ENCODE results near the gene SELPLG.

The SELPLG gene

GRCh38 chr12:108653922-108654321, 20.2 kb upstream of the SELPLG start:
- TF ChIP-seq REST (IDR thresholded peaks at IDR 0.05; ENCODE audit: insufficient read depth in 1 of 2, low read depth in 2 of 2, low read length in 2 of 2) (no peak), FOXP2 (optimal IDR thresholded peaks at IDR 0.05; ENCODE audit: borderline replicate concordance, extremely low read depth, extremely low read length, insufficient read depth) (no peak), SIN3A (IDR thresholded peaks at IDR 0.05; ENCODE audit: borderline replicate concordance, insufficient read depth, low read length) (no peak), POLR2AphosphoS5 (IDR thresholded peaks at IDR 0.05; ENCODE audit: low read depth, low read length) (no peak), TAF1 (IDR thresholded peaks at IDR 0.05; ENCODE audit: borderline replicate concordance, insufficient read depth, low read length) (no peak)

DNA sequence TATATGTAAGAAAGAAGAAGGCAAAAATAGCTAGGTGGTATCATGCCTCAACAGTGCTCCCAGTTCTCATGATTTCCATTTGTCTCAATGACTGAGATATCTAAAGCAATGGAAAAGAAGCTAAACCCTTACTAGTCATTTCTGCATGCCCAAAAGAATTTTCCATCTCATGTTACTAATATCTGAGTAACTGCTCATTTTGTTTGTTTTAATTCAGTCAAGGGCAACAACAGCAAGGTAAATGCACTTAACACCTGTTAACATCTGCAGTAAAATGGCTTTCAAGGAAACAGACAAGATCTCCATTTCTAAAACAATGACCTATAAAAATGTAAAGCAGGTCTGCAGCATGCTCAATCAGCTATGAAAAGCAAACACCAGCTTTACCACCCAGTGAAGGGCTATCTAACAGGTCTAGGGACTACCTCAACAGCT, 19.4 kb upstream of the SELPLG start:
- no peak for TF ChIP-seq TAF1 (IDR thresholded peaks at IDR 0.05; ENCODE audit: borderline replicate concordance, insufficient read depth, low read length)
- TF ChIP-seq REST (IDR thresholded peaks at IDR 0.05; ENCODE audit: insufficient read depth in 1 of 2, low read depth in 2 of 2, low read length in 2 of 2) = no peak
- TF ChIP-seq SIN3A (IDR thresholded peaks at IDR 0.05; ENCODE audit: borderline replicate concordance, insufficient read depth, low read length) = no peak
- TF ChIP-seq FOXP2 (optimal IDR thresholded peaks at IDR 0.05; ENCODE audit: borderline replicate concordance, extremely low read depth, extremely low read length, insufficient read depth) = no peak
- no peak for TF ChIP-seq POLR2AphosphoS5 (IDR thresholded peaks at IDR 0.05; ENCODE audit: low read depth, low read length)

GRCh38 chr12:108650083-108650482, 16.4 kb upstream of the SELPLG start:
- no peak for TF ChIP-seq FOXP2 (optimal IDR thresholded peaks at IDR 0.05; ENCODE audit: borderline replicate concordance, extremely low read depth, extremely low read length, insufficient read depth)
- TF ChIP-seq POLR2AphosphoS5 (IDR thresholded peaks at IDR 0.05; ENCODE audit: low read depth, low read length) = no peak
- no peak for TF ChIP-seq SIN3A (IDR thresholded peaks at IDR 0.05; ENCODE audit: borderline replicate concordance, insufficient read depth, low read length)
- no peak for TF ChIP-seq TAF1 (IDR thresholded peaks at IDR 0.05; ENCODE audit: borderline replicate concordance, insufficient read depth, low read length)
- TF ChIP-seq REST (IDR thresholded peaks at IDR 0.05; ENCODE audit: insufficient read depth in 1 of 2, low read depth in 2 of 2, low read length in 2 of 2) = no peak

GRCh38 chr12:108649669-108650068, 16.0 kb upstream of the SELPLG start:
- TF ChIP-seq POLR2AphosphoS5 (IDR thresholded peaks at IDR 0.05; ENCODE audit: low read depth, low read length) (no peak), TAF1 (IDR thresholded peaks at IDR 0.05; ENCODE audit: borderline replicate concordance, insufficient read depth, low read length) (no peak), REST (IDR thresholded peaks at IDR 0.05; ENCODE audit: insufficient read depth in 1 of 2, low read depth in 2 of 2, low read length in 2 of 2) (no peak), SIN3A (IDR thresholded peaks at IDR 0.05; ENCODE audit: borderline replicate concordance, insufficient read depth, low read length) (no peak), FOXP2 (optimal IDR thresholded peaks at IDR 0.05; ENCODE audit: borderline replicate concordance, extremely low read depth, extremely low read length, insufficient read depth) (no peak)

DNA sequence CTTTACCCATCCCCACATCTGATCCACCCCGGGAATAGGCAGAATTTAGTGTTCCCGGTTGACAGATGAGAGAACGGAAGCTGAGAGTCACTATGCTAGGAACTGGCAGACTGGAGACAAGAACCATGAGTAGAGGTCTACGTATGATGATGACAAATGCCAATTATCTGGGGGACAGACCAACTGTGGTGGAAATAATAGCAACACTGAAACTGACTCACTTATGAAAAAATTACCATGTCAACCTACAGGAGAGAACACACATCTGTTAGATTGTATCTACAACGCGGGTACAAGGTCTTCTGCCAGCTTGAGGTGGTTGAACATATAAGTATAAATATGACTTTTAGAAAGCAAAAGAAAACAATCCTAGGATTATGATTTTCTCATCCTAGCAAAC, 15.4 kb upstream of the SELPLG start:
- no peak for TF ChIP-seq TAF1 (IDR thresholded peaks at IDR 0.05; ENCODE audit: borderline replicate concordance, insufficient read depth, low read length)
- no peak for TF ChIP-seq REST (IDR thresholded peaks at IDR 0.05; ENCODE audit: insufficient read depth in 1 of 2, low read depth in 2 of 2, low read length in 2 of 2)
- no peak for TF ChIP-seq SIN3A (IDR thresholded peaks at IDR 0.05; ENCODE audit: borderline replicate concordance, insufficient read depth, low read length)
- TF ChIP-seq FOXP2 (optimal IDR thresholded peaks at IDR 0.05; ENCODE audit: borderline replicate concordance, extremely low read depth, extremely low read length, insufficient read depth) = no peak
- no peak for TF ChIP-seq POLR2AphosphoS5 (IDR thresholded peaks at IDR 0.05; ENCODE audit: low read depth, low read length)
